Activated CD4-positive, alpha-beta T cell treated with anti-CD3 and anti-CD28 coated beads, Interleukin-2, amount 10 ng/mL, durations not matched to agents 24 days and 14 days (primary cell): ENCODE measurements around the gene EPHA5. TPM values are rescaled to one million over a fixed set of nuclear protein-coding genes. Genes with fewer than 3 reads are reported as not detected.

Experiments
- DNase-seq: peaks from one replicate; pipeline ENCODE4 v3.0.0; 2022
- H3K27ac Mint-ChIP-seq: one replicate; pipeline ENCODE4 v1.8.0; 2022; ENCODE audit warnings: mild to moderate bottlenecking, mixed read lengths
- H3K27me3 Mint-ChIP-seq: one replicate; pipeline ENCODE4 v1.8.0; 2022; ENCODE audit warnings: mixed read lengths
- H3K36me3 Mint-ChIP-seq: one replicate; pipeline ENCODE4 v1.8.0; 2022; ENCODE audit warnings: low read depth, mild to moderate bottlenecking, mixed read lengths
- H3K4me1 Mint-ChIP-seq: one replicate; pipeline ENCODE4 v1.8.0; 2021; ENCODE audit warnings: mixed read lengths
- H3K4me3 Mint-ChIP-seq: one replicate; pipeline ENCODE4 v1.8.0; 2022; ENCODE audit warnings: mild to moderate bottlenecking, moderate library complexity, mixed read lengths
- H3K9me3 Mint-ChIP-seq: one replicate; pipeline ENCODE4 v1.8.0; 2021; ENCODE audit warnings: mixed read lengths
- intact Hi-C: fragments of 100-400 bp; cut with micrococcal nuclease; formaldehyde crosslinking; loops from one replicate; pipeline ENCODE4 v1.15.1; 2023
- total RNA-seq: library from RNA; stranded (reverse); gene quantifications from 2 replicates; pipeline ENCODE4 v1.2.3, GENCODE V29; 2022

The EPHA5 gene
- total RNA-seq, 1 donor from 2014 or later, result not detected

GRCh38 chr4:65502131-65502701, 168.1 kb downstream of the EPHA5 start:
- H3K27ac Mint-ChIP-seq, result no peak overlapping the region
- H3K36me3 Mint-ChIP-seq, result no peaks in the 10 kb centered on the region
- no peaks in the 10 kb centered on the region for H3K4me1 Mint-ChIP-seq
- no peaks in the 10 kb centered on the region for H3K9me3 Mint-ChIP-seq
- no peaks in the 10 kb centered on the region for H3K27me3 Mint-ChIP-seq
- intact Hi-C loops, result no loop called here
- DNase-seq, result no peak
- H3K4me3 Mint-ChIP-seq, result no peak overlapping the region

DNA sequence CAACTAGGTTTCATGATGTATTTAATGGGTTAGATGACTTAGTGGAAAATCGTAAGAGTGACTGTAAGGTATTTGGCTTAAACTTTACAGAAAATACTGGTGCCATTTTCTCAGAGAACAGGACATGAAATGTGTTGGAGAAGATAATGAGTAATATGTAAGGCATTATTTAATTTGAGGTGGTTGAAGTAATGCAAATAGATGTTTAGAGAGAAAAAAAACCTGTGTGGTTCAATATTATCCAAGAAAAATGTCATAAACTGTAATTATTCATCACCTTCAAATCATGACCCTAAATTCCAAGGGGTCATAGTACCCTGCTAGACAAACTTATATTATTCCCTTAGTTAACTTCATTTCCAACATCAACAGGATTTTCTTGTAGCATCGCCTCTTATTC, 171.7 kb downstream of the EPHA5 start:
- H3K27ac Mint-ChIP-seq, result no peak overlapping the region
- no peak for DNase-seq
- H3K4me1 Mint-ChIP-seq, result no peaks in the 10 kb centered on the region
- H3K27me3 Mint-ChIP-seq, result no peaks in the 10 kb centered on the region
- H3K36me3 Mint-ChIP-seq, result no peaks in the 10 kb centered on the region
- H3K9me3 Mint-ChIP-seq, result no peaks in the 10 kb centered on the region
- intact Hi-C loops, result no loop called here
- H3K4me3 Mint-ChIP-seq, result no peak overlapping the region

- Mint-ChIP-seq H3K27ac (no peak overlapping the region), H3K4me1 (no peaks in the 10 kb centered on the region), H3K27me3 (no peaks in the 10 kb centered on the region), H3K9me3 (no peaks in the 10 kb centered on the region), H3K4me3 (no peak overlapping the region), H3K36me3 (no peaks in the 10 kb centered on the region)
- intact Hi-C loops, result no loop called here
- DNase-seq, result no peak
Observed at GRCh38 chr4:65495439-65495838, 174.8 kb downstream of the EPHA5 start.

- Mint-ChIP-seq H3K4me3 (no peak overlapping the region), H3K27ac (no peak overlapping the region), H3K9me3 (peaks cover 3% of the 10 kb centered on the region), H3K36me3 (no peaks in the 10 kb centered on the region), H3K27me3 (no peaks in the 10 kb centered on the region), H3K4me1 (no peaks in the 10 kb centered on the region)
- intact Hi-C loops, result no loop called here
- no peak for DNase-seq
Observed at GRCh38 chr4:65482410-65482809, 187.9 kb downstream of the EPHA5 start.

- H3K36me3 Mint-ChIP-seq, result no peaks in the 10 kb centered on the region
- no peak overlapping the region for H3K27ac Mint-ChIP-seq
- no peaks in the 10 kb centered on the region for H3K4me1 Mint-ChIP-seq
- H3K9me3 Mint-ChIP-seq, result no peaks in the 10 kb centered on the region
- intact Hi-C loops, result no loop called here
- no peaks in the 10 kb centered on the region for H3K27me3 Mint-ChIP-seq
- H3K4me3 Mint-ChIP-seq, result no peak overlapping the region
- no peak for DNase-seq
Observed at GRCh38 chr4:65472531-65472930, 197.8 kb downstream of the EPHA5 start.

- Mint-ChIP-seq H3K4me3 (no peak overlapping the region), H3K9me3 (no peaks in the 10 kb centered on the region), H3K4me1 (no peaks in the 10 kb centered on the region), H3K36me3 (no peaks in the 10 kb centered on the region), H3K27ac (no peak overlapping the region), H3K27me3 (no peaks in the 10 kb centered on the region)
- intact Hi-C loops, result no loop called here
- DNase-seq, result no peak
Observed at GRCh38 chr4:65467068-65467680, 203.1 kb downstream of the EPHA5 start.

DNA sequence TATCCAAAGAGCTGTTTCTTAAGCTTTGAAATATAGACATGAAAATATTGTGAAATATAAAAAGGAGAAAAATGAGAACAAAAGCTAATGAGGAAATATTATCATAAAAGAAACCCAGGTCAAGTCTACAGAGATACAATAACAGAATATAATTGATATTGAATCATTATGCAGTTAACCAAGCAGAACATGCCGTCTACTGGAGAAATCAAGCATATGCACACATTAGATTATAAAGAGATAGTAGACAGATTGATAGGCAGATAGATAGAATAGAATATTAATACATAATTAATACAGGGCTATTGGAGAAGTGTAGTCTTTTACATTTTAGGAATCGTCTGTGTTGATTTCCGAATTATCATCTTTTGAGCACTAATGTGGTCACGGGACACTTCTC, 208.5 kb downstream of the EPHA5 start:
- Mint-ChIP-seq H3K4me1 (no peaks in the 10 kb centered on the region), H3K9me3 (no peaks in the 10 kb centered on the region), H3K27me3 (no peaks in the 10 kb centered on the region), H3K4me3 (no peak overlapping the region), H3K27ac (no peak overlapping the region), H3K36me3 (no peaks in the 10 kb centered on the region)
- DNase-seq, result no peak
- intact Hi-C loops, result no loop called here

- no peak for DNase-seq
- H3K36me3 Mint-ChIP-seq, result no peaks in the 10 kb centered on the region
- H3K9me3 Mint-ChIP-seq, result no peaks in the 10 kb centered on the region
- H3K4me1 Mint-ChIP-seq, result no peaks in the 10 kb centered on the region
- H3K4me3 Mint-ChIP-seq, result no peak overlapping the region
- H3K27ac Mint-ChIP-seq, result no peak overlapping the region
- H3K27me3 Mint-ChIP-seq, result no peaks in the 10 kb centered on the region
- intact Hi-C loops, result no loop called here
Observed at GRCh38 chr4:65457011-65457410, 213.3 kb downstream of the EPHA5 start.

DNA sequence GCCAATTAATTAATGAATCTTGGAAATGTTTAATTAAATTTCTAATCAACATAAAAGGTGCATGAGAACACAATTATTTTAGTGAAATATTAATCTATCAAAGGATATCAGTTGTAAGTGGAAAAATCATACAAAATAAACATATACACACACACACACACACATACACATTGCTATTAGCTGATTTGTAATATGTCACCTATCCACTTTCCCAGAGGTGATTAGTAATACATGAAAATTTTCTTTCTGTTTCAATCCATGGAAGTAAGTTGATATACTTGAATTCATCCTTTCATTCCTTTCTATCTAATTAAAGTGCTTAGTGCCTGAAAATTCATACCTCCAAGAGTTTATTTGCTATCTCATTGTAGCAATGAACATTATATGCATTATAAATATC, 213.7 kb downstream of the EPHA5 start:
- Mint-ChIP-seq H3K4me3 (no peak overlapping the region), H3K4me1 (no peaks in the 10 kb centered on the region), H3K27ac (no peak overlapping the region), H3K27me3 (no peaks in the 10 kb centered on the region), H3K9me3 (no peaks in the 10 kb centered on the region), H3K36me3 (no peaks in the 10 kb centered on the region)
- no peak for DNase-seq
- intact Hi-C loops, result no loop called here

- Mint-ChIP-seq H3K36me3 (no peaks in the 10 kb centered on the region), H3K9me3 (no peaks in the 10 kb centered on the region), H3K4me1 (no peaks in the 10 kb centered on the region), H3K4me3 (no peak overlapping the region), H3K27ac (no peak overlapping the region), H3K27me3 (no peaks in the 10 kb centered on the region)
- DNase-seq, result no peak
- intact Hi-C loops, result no loop called here
Observed at GRCh38 chr4:65453398-65453797, 216.9 kb downstream of the EPHA5 start.

GRCh38 chr4:65450899-65451298, 219.4 kb downstream of the EPHA5 start:
- Mint-ChIP-seq H3K9me3 (no peaks in the 10 kb centered on the region), H3K36me3 (no peaks in the 10 kb centered on the region), H3K27me3 (no peaks in the 10 kb centered on the region), H3K27ac (no peak overlapping the region), H3K4me1 (no peaks in the 10 kb centered on the region), H3K4me3 (no peak overlapping the region)
- no peak for DNase-seq
- intact Hi-C loops, result no loop called here

DNA sequence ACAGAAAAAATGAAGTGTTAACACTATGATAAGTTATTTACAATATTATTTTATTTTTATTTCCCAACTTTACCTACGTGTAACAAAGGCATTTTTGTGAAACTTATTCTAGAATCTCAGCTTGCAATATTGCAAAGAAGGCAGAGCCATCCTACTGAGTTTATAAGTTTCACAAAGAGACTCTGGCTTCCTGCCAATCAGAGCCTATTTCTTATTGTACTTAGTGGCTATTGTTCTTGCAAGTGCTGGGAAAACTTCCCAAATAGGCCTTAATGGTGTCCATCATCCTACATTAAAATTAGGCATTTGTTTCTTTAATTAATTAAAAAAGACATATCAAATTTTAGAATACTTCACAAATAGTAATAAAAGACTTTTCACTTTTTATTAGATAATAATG, 233.2 kb downstream of the EPHA5 start:
- Mint-ChIP-seq H3K9me3 (no peaks in the 10 kb centered on the region), H3K27me3 (no peaks in the 10 kb centered on the region), H3K4me3 (no peak overlapping the region), H3K36me3 (no peaks in the 10 kb centered on the region), H3K27ac (no peak overlapping the region), H3K4me1 (no peaks in the 10 kb centered on the region)
- no peak for DNase-seq
- intact Hi-C loops, result no loop called here

DNA sequence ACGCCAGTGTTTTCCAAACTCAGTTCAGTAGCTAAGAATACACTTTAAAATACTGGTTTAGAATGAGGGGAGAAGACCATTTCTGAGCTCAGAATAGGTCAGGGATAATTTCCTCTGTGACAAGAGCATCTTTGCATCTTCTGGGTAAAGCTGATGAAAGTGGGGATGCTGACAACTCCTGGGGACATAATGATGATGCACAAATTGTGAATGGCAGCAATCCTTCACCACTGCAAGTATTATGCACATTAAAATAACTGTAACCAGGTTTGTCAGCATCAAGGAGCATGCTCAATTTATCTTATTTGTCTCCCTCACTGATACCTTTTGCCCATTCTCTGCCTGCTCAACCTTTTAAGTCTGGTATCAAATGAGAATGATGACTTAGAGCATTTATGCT, 248.2 kb downstream of the EPHA5 start:
- Mint-ChIP-seq H3K27ac (no peak overlapping the region), H3K36me3 (no peaks in the 10 kb centered on the region), H3K9me3 (no peaks in the 10 kb centered on the region), H3K4me1 (no peaks in the 10 kb centered on the region), H3K27me3 (no peaks in the 10 kb centered on the region), H3K4me3 (no peak overlapping the region)
- intact Hi-C loops, result no loop called here
- no peak for DNase-seq

DNA sequence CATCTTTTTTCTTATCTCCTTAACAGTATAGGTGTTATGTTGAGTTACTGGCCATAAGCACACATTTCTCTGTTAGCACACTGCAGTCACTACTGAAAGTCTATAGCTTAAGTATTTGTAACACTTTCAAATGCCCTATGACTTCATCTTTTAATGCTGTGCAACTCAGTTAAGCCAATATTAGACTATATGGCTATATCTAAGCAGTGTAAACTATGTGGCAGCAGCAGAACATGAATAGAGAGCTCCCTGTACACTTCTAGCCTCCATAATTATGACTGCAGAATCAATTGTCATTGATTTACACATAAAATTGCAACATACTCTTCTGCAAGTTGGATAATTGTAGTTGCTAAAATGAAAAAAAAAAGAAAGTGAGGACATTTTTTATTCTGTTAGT, 250.3 kb downstream of the EPHA5 start:
- no peak for DNase-seq
- no peaks in the 10 kb centered on the region for H3K27me3 Mint-ChIP-seq
- H3K4me3 Mint-ChIP-seq, result no peak overlapping the region
- H3K4me1 Mint-ChIP-seq, result no peaks in the 10 kb centered on the region
- H3K36me3 Mint-ChIP-seq, result no peaks in the 10 kb centered on the region
- intact Hi-C loops, result no loop called here
- H3K9me3 Mint-ChIP-seq, result no peaks in the 10 kb centered on the region
- no peak overlapping the region for H3K27ac Mint-ChIP-seq

GRCh38 chr4:65416891-65417290, 253.4 kb downstream of the EPHA5 start:
- no peak overlapping the region for H3K27ac Mint-ChIP-seq
- intact Hi-C loops, result no loop called here
- no peak for DNase-seq
- no peaks in the 10 kb centered on the region for H3K36me3 Mint-ChIP-seq
- H3K9me3 Mint-ChIP-seq, result no peaks in the 10 kb centered on the region
- no peaks in the 10 kb centered on the region for H3K27me3 Mint-ChIP-seq
- H3K4me3 Mint-ChIP-seq, result no peak overlapping the region
- H3K4me1 Mint-ChIP-seq, result no peaks in the 10 kb centered on the region
